Duodenal mucosa (tissue), 2 donors: ENCODE results near the gene TGFBR3L.
A peak's percentile ranks its signal among the peaks of the same experiment; 100 is the strongest.
"Not testable (repeated sequence)": the region's sequence is repeated elsewhere in the genome, so short reads cannot be mapped to it uniquely, and the experiment has no call there.

Source experiments
- H3K27ac ChIP-seq: one replicate; pipeline ENCODE4 v1.7.0; 2013; ENCODE audit warnings: low read depth, low read length
- H3K27me3 ChIP-seq, 2 donors: one replicate each; pipeline ENCODE4 v1.7.0; 2013; ENCODE audit warnings: low read length in 2 of 2, control low read depth in 1 of 2; ENCODE audit not compliant: insufficient read depth in 2 of 2, control insufficient read depth in 1 of 2
- H3K36me3 ChIP-seq, 2 donors: one replicate each; pipeline ENCODE4 v1.7.0; 2013; ENCODE audit warnings: low read length in 2 of 2, control low read depth in 1 of 2; ENCODE audit not compliant: insufficient read depth in 2 of 2, control insufficient read depth in 1 of 2
- H3K4me1 ChIP-seq, 2 donors: one replicate each; pipeline ENCODE4 v1.7.0; 2013; ENCODE audit warnings: low read length in 2 of 2, control low read depth in 1 of 2; ENCODE audit not compliant: insufficient read depth in 2 of 2, control insufficient read depth in 1 of 2
- H3K4me3 ChIP-seq, 2 donors: one replicate each; pipeline ENCODE4 v1.7.0; 2013; ENCODE audit warnings: low read length in 2 of 2, low read depth in 1 of 2
- H3K9ac ChIP-seq, 2 donors: one replicate each; pipeline ENCODE4 v1.7.0; 2013; ENCODE audit warnings: low read length in 2 of 2, low read depth in 1 of 2
- H3K9me3 ChIP-seq, 2 donors: one replicate each; pipeline ENCODE4 v1.7.0; 2013; ENCODE audit warnings: low read length in 2 of 2, control low read depth in 1 of 2; ENCODE audit not compliant: control insufficient read depth in 1 of 2

The TGFBR3L gene

GRCh38 chr19:7928741-7929701, 14.4 kb downstream of the TGFBR3L start:
- H3K27ac ChIP-seq, result peak overlapping the region; percentile 10
- no peaks in the 10 kb centered on the region for H3K4me1 ChIP-seq
- H3K4me3 ChIP-seq, result no peak overlapping the region
- no peaks in the 10 kb centered on the region for H3K9me3 ChIP-seq
- H3K27me3 ChIP-seq, result no peaks in the 10 kb centered on the region
- H3K36me3 ChIP-seq, result peaks cover 16 to 41% of the 10 kb centered on the region in 2 donors
- H3K9ac ChIP-seq, result no peak overlapping the region

- peaks cover 20 to 52% of the 10 kb centered on the region in 2 donors for H3K36me3 ChIP-seq
- not testable (repeated sequence) for H3K27me3 ChIP-seq, H3K27ac ChIP-seq, H3K4me1 ChIP-seq, H3K9ac ChIP-seq, H3K4me3 ChIP-seq, H3K9me3 ChIP-seq
Observed at GRCh38 chr19:7930030-7930429, 15.4 kb downstream of the TGFBR3L start.

GRCh38 chr19:7930765-7931164, 16.1 kb downstream of the TGFBR3L start:
- Histone ChIP-seq H3K9me3 (no peaks in the 10 kb centered on the region), H3K27ac (no peak overlapping the region), H3K36me3 (peaks cover 26 to 59% of the 10 kb centered on the region in 2 donors), H3K4me1 (no peaks in the 10 kb centered on the region), H3K27me3 (no peaks in the 10 kb centered on the region), H3K4me3 (no peak overlapping the region), H3K9ac (no peak overlapping the region)

GRCh38 chr19:7931221-7932061, 16.8 kb downstream of the TGFBR3L start:
- no peak overlapping the region for H3K4me3 ChIP-seq
- H3K27me3 ChIP-seq, result no peaks in the 10 kb centered on the region
- H3K4me1 ChIP-seq, result no peaks in the 10 kb centered on the region
- no peak overlapping the region for H3K27ac ChIP-seq
- H3K9ac ChIP-seq, result no peak overlapping the region
- H3K36me3 ChIP-seq, result peaks cover 27 to 66% of the 10 kb centered on the region in 2 donors
- H3K9me3 ChIP-seq, result no peaks in the 10 kb centered on the region

- Histone ChIP-seq H3K4me3 (no peak overlapping the region), H3K9ac (no peak overlapping the region), H3K36me3 (peaks cover 27 to 74% of the 10 kb centered on the region in 2 donors), H3K9me3 (no peaks in the 10 kb centered on the region), H3K27me3 (no peaks in the 10 kb centered on the region), H3K27ac (no peak overlapping the region), H3K4me1 (no peaks in the 10 kb centered on the region)
Observed at GRCh38 chr19:7932276-7932929, 17.8 kb downstream of the TGFBR3L start.

- H3K9me3 ChIP-seq, result no peaks in the 10 kb centered on the region
- no peak overlapping the region for H3K9ac ChIP-seq
- no peak overlapping the region for H3K4me3 ChIP-seq
- peaks cover 27 to 72% of the 10 kb centered on the region in 2 donors for H3K36me3 ChIP-seq
- no peaks in the 10 kb centered on the region for H3K27me3 ChIP-seq
- H3K27ac ChIP-seq, result no peak overlapping the region
- no peaks in the 10 kb centered on the region for H3K4me1 ChIP-seq
Observed at GRCh38 chr19:7932930-7933300, 18.3 kb downstream of the TGFBR3L start.

- no peaks in the 10 kb centered on the region for H3K9me3 ChIP-seq
- no peak overlapping the region for H3K4me3 ChIP-seq
- no peak overlapping the region for H3K27ac ChIP-seq
- H3K4me1 ChIP-seq, result no peaks in the 10 kb centered on the region
- H3K27me3 ChIP-seq, result no peaks in the 10 kb centered on the region
- H3K36me3 ChIP-seq, result peaks cover 27 to 72% of the 10 kb centered on the region in 2 donors
- no peak overlapping the region for H3K9ac ChIP-seq
Observed at GRCh38 chr19:7933411-7933810, 18.8 kb downstream of the TGFBR3L start.

GRCh38 chr19:7933828-7934725, 19.4 kb downstream of the TGFBR3L start:
- Histone ChIP-seq H3K4me3 (no peak overlapping the region), H3K36me3 (peaks cover 27 to 75% of the 10 kb centered on the region in 2 donors), H3K9ac (no peak overlapping the region), H3K9me3 (no peaks in the 10 kb centered on the region), H3K27me3 (no peaks in the 10 kb centered on the region), H3K4me1 (no peaks in the 10 kb centered on the region), H3K27ac (no peak overlapping the region)

GRCh38 chr19:7934766-7935165, 20.1 kb downstream of the TGFBR3L start:
- no peak overlapping the region for H3K4me3 ChIP-seq
- no peaks in the 10 kb centered on the region for H3K9me3 ChIP-seq
- H3K9ac ChIP-seq, result no peak overlapping the region
- H3K27me3 ChIP-seq, result no peaks in the 10 kb centered on the region
- H3K27ac ChIP-seq, result no peak overlapping the region
- H3K36me3 ChIP-seq, result peaks cover 27 to 76% of the 10 kb centered on the region in 2 donors
- no peaks in the 10 kb centered on the region for H3K4me1 ChIP-seq
